Ectodermal cell (in vitro differentiated cells): ENCODE results near the gene MPPED1.

Experiments used
- H3K27ac ChIP-seq: 2 replicates; pipeline ENCODE4 v1.7.0; 2013; ENCODE audit warnings: mild to moderate bottlenecking, low read depth, low read length; ENCODE audit not compliant: insufficient read depth, poor library complexity, severe bottlenecking
- H3K27me3 ChIP-seq: 2 replicates; pipeline ENCODE4 v1.7.0; 2013; ENCODE audit warnings: mild to moderate bottlenecking, low read length; ENCODE audit not compliant: insufficient read depth, control insufficient read depth, poor library complexity, severe bottlenecking
- H3K36me3 ChIP-seq: one replicate; pipeline ENCODE4 v1.7.0; 2013; ENCODE audit warnings: low read length; ENCODE audit not compliant: control insufficient read depth, insufficient read depth
- H3K4me1 ChIP-seq: one replicate; pipeline ENCODE4 v1.7.0; 2013; ENCODE audit warnings: low read length; ENCODE audit not compliant: control insufficient read depth, insufficient read depth
- H3K4me3 ChIP-seq: 2 replicates; pipeline ENCODE4 v1.7.0; 2013; ENCODE audit warnings: low read depth, low read length, control low read depth; ENCODE audit not compliant: insufficient read depth
- H3K9me3 ChIP-seq: 2 replicates; pipeline ENCODE4 v1.7.0; 2013; ENCODE audit warnings: mild to moderate bottlenecking, low read length, moderate library complexity; ENCODE audit not compliant: control insufficient read depth
- WGBS, 2 experiments: methylation state at CpG; one replicate each; pipeline ENCODE4 v1.1.7; 2013; ENCODE audit warnings: missing lambda C conversion rate in 2 of 2; 5-methylcytosine and 5-hydroxymethylcytosine counted together

The MPPED1 gene

GRCh38 chr22:43392385-43392989 lies 19.3 kb upstream of the MPPED1 start:
- Histone ChIP-seq H3K4me3 (no peak overlapping the region), H3K27me3 (peaks cover 9% of the 10 kb centered on the region), H3K4me1 (peaks cover 21% of the 10 kb centered on the region), H3K36me3 (no peaks in the 10 kb centered on the region), H3K9me3 (no peaks in the 10 kb centered on the region), H3K27ac (no peak overlapping the region)
- 92 to 95% methylated on average over 9 of the region's 9 CpGs for WGBS, 2 experiments

GRCh38 chr22:43393132-43393843 lies 18.5 kb upstream of the MPPED1 start:
- Histone ChIP-seq H3K9me3 (no peaks in the 10 kb centered on the region), H3K36me3 (no peaks in the 10 kb centered on the region), H3K4me3 (no peak overlapping the region), H3K27me3 (peaks cover 1% of the 10 kb centered on the region), H3K4me1 (peaks cover 21% of the 10 kb centered on the region), H3K27ac (no peak overlapping the region)
- WGBS, 2 experiments: 59 to 64% methylated on average over 14 of the region's 14 CpGs

- Histone ChIP-seq H3K4me3 (no peak overlapping the region), H3K9me3 (no peaks in the 10 kb centered on the region), H3K4me1 (peaks cover 19% of the 10 kb centered on the region), H3K27ac (no peak overlapping the region), H3K36me3 (no peaks in the 10 kb centered on the region), H3K27me3 (no peaks in the 10 kb centered on the region)
- WGBS, 2 experiments: 94 to 99% methylated on average over 4 of the region's 4 CpGs
Observed at GRCh38 chr22:43393844-43394474, 17.9 kb upstream of the MPPED1 start.

GRCh38 chr22:43395086-43395695 lies 16.6 kb upstream of the MPPED1 start:
- Histone ChIP-seq H3K27ac (no peak overlapping the region), H3K4me3 (no peak overlapping the region), H3K9me3 (no peaks in the 10 kb centered on the region), H3K4me1 (peaks cover 12% of the 10 kb centered on the region), H3K27me3 (no peaks in the 10 kb centered on the region), H3K36me3 (no peaks in the 10 kb centered on the region)
- WGBS, 2 experiments: 90% methylated on average over 9 of the region's 9 CpGs

- H3K36me3 ChIP-seq: no peaks in the 10 kb centered on the region
- 88 to 90% methylated on average over 17 of the region's 17 CpGs for WGBS, 2 experiments
- H3K27ac ChIP-seq: no peak overlapping the region
- no peaks in the 10 kb centered on the region for H3K9me3 ChIP-seq
- no peaks in the 10 kb centered on the region for H3K27me3 ChIP-seq
- no peak overlapping the region for H3K4me3 ChIP-seq
- peaks cover 12% of the 10 kb centered on the region for H3K4me1 ChIP-seq
Observed at GRCh38 chr22:43396321-43396933, 15.4 kb upstream of the MPPED1 start.

- no peaks in the 10 kb centered on the region for H3K9me3 ChIP-seq
- 91 to 92% methylated on average over 23 of the region's 23 CpGs for WGBS, 2 experiments
- H3K4me1 ChIP-seq: peaks cover 12% of the 10 kb centered on the region
- H3K36me3 ChIP-seq: no peaks in the 10 kb centered on the region
- no peaks in the 10 kb centered on the region for H3K27me3 ChIP-seq
- H3K27ac ChIP-seq: no peak overlapping the region
- H3K4me3 ChIP-seq: no peak overlapping the region
Observed at GRCh38 chr22:43396934-43397457, 14.8 kb upstream of the MPPED1 start.

GRCh38 chr22:43397766-43398165 lies 14.0 kb upstream of the MPPED1 start:
- H3K27ac ChIP-seq: no peak overlapping the region
- H3K4me1 ChIP-seq: peaks cover 9% of the 10 kb centered on the region
- no peak overlapping the region for H3K4me3 ChIP-seq
- H3K27me3 ChIP-seq: no peaks in the 10 kb centered on the region
- H3K9me3 ChIP-seq: no peaks in the 10 kb centered on the region
- WGBS, 2 experiments: 90% methylated on average over 7 of the region's 7 CpGs
- no peaks in the 10 kb centered on the region for H3K36me3 ChIP-seq

- Histone ChIP-seq H3K4me1 (peaks cover 4% of the 10 kb centered on the region), H3K27ac (no peak overlapping the region), H3K27me3 (no peaks in the 10 kb centered on the region), H3K9me3 (no peaks in the 10 kb centered on the region), H3K4me3 (no peak overlapping the region), H3K36me3 (no peaks in the 10 kb centered on the region)
- 88 to 91% methylated on average over 5 of the region's 5 CpGs for WGBS, 2 experiments
Observed at GRCh38 chr22:43398246-43398645, 13.6 kb upstream of the MPPED1 start.

- WGBS, 2 experiments: 92 to 95% methylated on average over 8 of the region's 8 CpGs
Observed at GRCh38 chr22:43398910-43399309, 12.9 kb upstream of the MPPED1 start.

More at GRCh38 chr22:43398910-43399309, 12.9 kb upstream of the MPPED1 start:
- H3K4me1 ChIP-seq: no peaks in the 10 kb centered on the region
- H3K27ac ChIP-seq: no peak overlapping the region
- H3K9me3 ChIP-seq: no peaks in the 10 kb centered on the region
- H3K27me3 ChIP-seq: no peaks in the 10 kb centered on the region
- H3K36me3 ChIP-seq: no peaks in the 10 kb centered on the region
- no peak overlapping the region for H3K4me3 ChIP-seq
